ENCODE data around the gene ACSM2B. TPM values are rescaled to one million over a fixed set of nuclear protein-coding genes. Genes with fewer than 3 reads are reported as not detected.

ACSM2B gene
- total RNA-seq, 1 experiment from 2014 or later = not detected

GRCh38 chr16:20520103-20520502 lies 56.1 kb downstream of the ACSM2B start:
- no peak for DNase-seq
- CTCF ChIA-PET = no interaction called here
- no peak overlapping the region for H3K4me3 ChIP-seq (ENCODE audit: low read length)
- POLR2A ChIA-PET (ENCODE audit: unreplicated experiment) = no interaction called here
- H3K27ac ChIP-seq (ENCODE audit: low read length) = no peak overlapping the region
- no peaks in the 10 kb centered on the region for H3K9me2 ChIP-seq (replicated peaks; ENCODE audit: low read length)
- no peaks in the 10 kb centered on the region for H3K36me3 ChIP-seq (ENCODE audit: low read depth, low read length)
- H3K4me1 ChIP-seq (ENCODE audit: insufficient read depth, low read length) = no peaks in the 10 kb centered on the region
- H3K9ac ChIP-seq (ENCODE audit: low read length) = no peak overlapping the region
- no peaks in the 10 kb centered on the region for H3K9me3 ChIP-seq (ENCODE audit: low read length)
- ATAC-seq = no peak
- no peak overlapping the region for H2AFZ ChIP-seq (ENCODE audit: low read length)
- intact Hi-C loops (cut with micrococcal nuclease) = no loop called here
- no peaks in the 10 kb centered on the region for H3F3A ChIP-seq (ENCODE audit: low read length, unreplicated experiment)
- no peak overlapping the region for H3K4me2 ChIP-seq (ENCODE audit: low read length)
- TF ChIP-seq EZH2 (IDR thresholded peaks at IDR 0.05; ENCODE audit: low read length, unreplicated experiment) (no peak), CTCF (conservative IDR thresholded peaks at IDR 0.05; ENCODE audit: low read depth, low read length) (no peak), EZH2phosphoT487 (IDR thresholded peaks at IDR 0.05; ENCODE audit: borderline replicate concordance, low read length) (no peak)
- no peaks in the 10 kb centered on the region for H4K20me1 ChIP-seq (ENCODE audit: low read length)
- no peaks in the 10 kb centered on the region for H3K79me2 ChIP-seq (ENCODE audit: low read length)
- no TSS peak for BruUV-seq (replicated peaks)
- no peaks in the 10 kb centered on the region for H3K27me3 ChIP-seq (ENCODE audit: low read length)

- Histone ChIP-seq H3K4me2 (ENCODE audit: low read length) (no peak overlapping the region), H3K4me1 (ENCODE audit: insufficient read depth, low read length) (no peaks in the 10 kb centered on the region), H3K9me2 (replicated peaks; ENCODE audit: low read length) (no peaks in the 10 kb centered on the region), H2AFZ (ENCODE audit: low read length) (no peak overlapping the region), H3K9ac (ENCODE audit: low read length) (no peak overlapping the region), H3F3A (ENCODE audit: low read length, unreplicated experiment) (no peaks in the 10 kb centered on the region), H3K4me3 (ENCODE audit: low read length) (no peak overlapping the region), H3K9me3 (ENCODE audit: low read length) (no peaks in the 10 kb centered on the region), H3K27me3 (ENCODE audit: low read length) (no peaks in the 10 kb centered on the region), H3K27ac (ENCODE audit: low read length) (no peak overlapping the region), H3K36me3 (ENCODE audit: low read depth, low read length) (no peaks in the 10 kb centered on the region), H3K79me2 (ENCODE audit: low read length) (no peaks in the 10 kb centered on the region), H4K20me1 (ENCODE audit: low read length) (no peaks in the 10 kb centered on the region)
- ChIA-PET CTCF (no interaction called here), POLR2A (ENCODE audit: unreplicated experiment) (no interaction called here)
- TF ChIP-seq EZH2 (IDR thresholded peaks at IDR 0.05; ENCODE audit: low read length, unreplicated experiment) (no peak), CTCF (conservative IDR thresholded peaks at IDR 0.05; ENCODE audit: low read depth, low read length) (no peak), EZH2phosphoT487 (IDR thresholded peaks at IDR 0.05; ENCODE audit: borderline replicate concordance, low read length) (no peak)
- no TSS peak for BruUV-seq (replicated peaks)
- intact Hi-C loops (cut with micrococcal nuclease) = no loop called here
- ATAC-seq = no peak
- no peak for DNase-seq
Measured at GRCh38 chr16:20519231-20519630, 56.9 kb downstream of the ACSM2B start.

DNA sequence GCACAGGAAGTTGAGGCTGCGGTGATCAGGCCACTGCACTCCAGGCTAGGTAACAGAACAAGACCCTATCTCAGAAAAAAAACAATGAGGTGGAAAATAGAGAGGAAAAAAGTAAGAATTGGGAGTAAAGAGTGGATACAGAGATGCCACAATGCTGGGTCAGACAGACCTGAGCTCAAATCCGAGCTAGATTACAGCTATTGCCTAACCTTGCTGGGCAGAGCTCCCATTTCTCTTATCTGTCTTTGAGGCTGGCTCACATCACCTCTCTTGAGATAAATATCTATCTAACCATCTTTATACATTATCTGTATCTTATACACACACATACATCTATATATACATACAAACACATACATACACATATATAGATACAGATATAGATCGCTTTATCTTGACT lies 59.0 kb downstream of the ACSM2B start:
- ATAC-seq (no peak), DNase-seq (no peak)
- H4K20me1 ChIP-seq (ENCODE audit: low read length) = no peaks in the 10 kb centered on the region
- H3F3A ChIP-seq (ENCODE audit: low read length, unreplicated experiment) = no peaks in the 10 kb centered on the region
- H3K9me3 ChIP-seq (ENCODE audit: low read length) = no peaks in the 10 kb centered on the region
- ChIA-PET CTCF (no interaction called here), POLR2A (ENCODE audit: unreplicated experiment) (no interaction called here)
- intact Hi-C loops (cut with micrococcal nuclease) = no loop called here
- no peaks in the 10 kb centered on the region for H3K79me2 ChIP-seq (ENCODE audit: low read length)
- no TSS peak for BruUV-seq (replicated peaks)
- H3K27ac ChIP-seq (ENCODE audit: low read length) = no peak overlapping the region
- no peaks in the 10 kb centered on the region for H3K9me2 ChIP-seq (replicated peaks; ENCODE audit: low read length)
- H3K9ac ChIP-seq (ENCODE audit: low read length) = no peak overlapping the region
- H3K4me3 ChIP-seq (ENCODE audit: low read length) = no peak overlapping the region
- no peak overlapping the region for H2AFZ ChIP-seq (ENCODE audit: low read length)
- H3K27me3 ChIP-seq (ENCODE audit: low read length) = no peaks in the 10 kb centered on the region
- no peaks in the 10 kb centered on the region for H3K4me1 ChIP-seq (ENCODE audit: insufficient read depth, low read length)
- no peak overlapping the region for H3K4me2 ChIP-seq (ENCODE audit: low read length)
- no peaks in the 10 kb centered on the region for H3K36me3 ChIP-seq (ENCODE audit: low read depth, low read length)
- TF ChIP-seq EZH2 (IDR thresholded peaks at IDR 0.05; ENCODE audit: low read length, unreplicated experiment) (no peak), CTCF (conservative IDR thresholded peaks at IDR 0.05; ENCODE audit: low read depth, low read length) (no peak), EZH2phosphoT487 (IDR thresholded peaks at IDR 0.05; ENCODE audit: borderline replicate concordance, low read length) (no peak)

Measured in PC-3 (cell line).